DMS 273 (cell line): ENCODE results near the gene STK10.

Experiments
- DNase-seq: peaks from one replicate; lab custom pipeline; 2025; ENCODE audit not compliant: unreplicated experiment; lab: John Stamatoyannopoulos, UW

The STK10 gene

DNA sequence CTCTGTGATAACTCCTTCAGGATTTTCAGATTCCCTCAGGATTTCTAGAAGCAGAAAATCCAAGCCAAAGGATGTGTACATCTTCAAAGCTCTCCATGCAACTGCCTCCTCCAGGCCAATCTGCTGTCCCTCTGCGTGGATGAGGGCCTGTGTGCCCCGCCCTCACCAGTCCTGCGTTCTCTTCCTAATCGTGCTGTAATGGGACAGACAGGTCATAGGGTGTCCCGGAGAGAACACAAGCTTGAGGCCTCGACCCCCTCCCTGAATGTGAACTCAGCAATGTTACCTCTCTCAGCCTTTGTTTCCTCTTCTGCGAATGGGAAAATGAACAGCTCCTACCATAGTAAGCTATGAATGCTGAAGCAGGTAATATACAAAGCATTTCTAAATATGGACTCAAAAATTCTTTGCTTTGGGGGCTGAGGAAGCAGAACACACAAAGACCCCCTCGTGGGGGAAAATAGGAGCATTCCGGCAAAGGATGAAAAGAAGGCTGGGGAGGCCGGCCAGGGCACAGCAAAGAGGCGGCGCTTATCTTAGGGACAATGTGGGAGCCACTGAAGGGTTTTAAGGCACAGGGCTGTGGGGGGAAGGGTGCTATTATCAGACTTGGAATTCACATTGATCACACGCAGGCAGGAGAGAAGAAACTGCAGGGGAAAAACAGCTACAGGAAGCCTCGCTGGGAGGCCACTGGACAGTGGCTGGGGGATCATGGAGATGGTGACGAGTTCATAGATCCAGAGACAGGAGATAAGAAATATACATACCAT, 124.4 kb downstream of the STK10 start:
- no peak for DNase-seq

DNA sequence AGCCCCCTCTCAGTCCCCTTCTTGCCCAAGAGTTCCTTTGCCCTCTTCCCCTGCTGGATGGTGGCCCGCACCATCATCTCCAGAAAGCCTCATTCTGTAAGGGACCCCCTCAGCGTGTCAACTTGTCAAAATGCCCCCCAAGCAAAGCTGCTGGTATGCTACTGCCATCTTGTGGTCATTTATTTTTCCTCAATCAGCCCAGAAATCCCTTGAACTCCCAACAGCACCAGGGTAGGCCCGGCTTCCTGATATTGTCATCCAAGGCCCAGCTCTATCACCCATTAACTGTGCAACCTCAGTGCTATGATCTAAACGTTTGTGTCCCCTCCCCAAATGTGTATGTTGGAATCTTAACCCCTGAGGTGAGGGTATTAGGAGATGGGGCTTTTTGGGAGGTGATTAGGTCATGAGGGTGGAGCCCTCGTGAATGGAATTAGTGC, 128.3 kb downstream of the STK10 start:
- DNase-seq, result peak; percentile 48

DNA sequence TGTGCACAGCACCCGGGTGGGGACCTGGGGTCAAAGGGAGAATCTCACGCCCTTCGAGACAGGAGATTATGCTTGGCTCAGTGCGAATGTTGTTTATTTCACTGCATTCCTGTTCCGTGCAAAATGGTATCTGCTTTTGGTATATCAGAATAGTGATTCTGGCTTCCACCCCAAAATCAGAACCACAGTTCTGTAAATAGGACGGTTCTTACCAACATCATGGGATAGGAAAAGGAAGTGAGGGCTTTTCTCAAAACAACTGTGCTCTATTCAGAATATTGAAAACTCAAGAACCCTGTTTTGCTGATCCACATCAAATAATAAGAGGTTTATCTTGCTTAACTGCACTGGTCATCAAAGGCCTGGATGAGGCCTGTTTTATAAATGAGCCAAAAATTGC, 129.9 kb downstream of the STK10 start:
- no peak for DNase-seq

DNA sequence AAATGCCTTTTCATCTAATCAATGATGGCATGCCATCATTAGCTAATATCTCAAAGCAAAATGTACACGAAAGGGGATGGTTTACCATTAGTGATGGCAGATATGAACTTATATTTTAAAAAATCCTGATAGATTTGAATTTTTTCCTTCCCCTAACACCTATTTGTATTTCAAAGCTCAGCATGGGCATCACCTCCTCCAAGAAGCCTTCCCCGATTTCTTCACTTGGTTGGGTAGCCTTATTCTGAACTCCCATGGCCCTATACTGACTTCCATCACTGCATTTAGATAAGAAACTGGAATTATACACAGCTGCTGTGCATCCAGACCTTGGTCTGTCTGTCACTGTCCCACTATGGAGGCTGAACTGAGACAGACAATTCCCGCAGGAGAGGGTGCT, 132.0 kb downstream of the STK10 start:
- DNase-seq, result no peak

DNA sequence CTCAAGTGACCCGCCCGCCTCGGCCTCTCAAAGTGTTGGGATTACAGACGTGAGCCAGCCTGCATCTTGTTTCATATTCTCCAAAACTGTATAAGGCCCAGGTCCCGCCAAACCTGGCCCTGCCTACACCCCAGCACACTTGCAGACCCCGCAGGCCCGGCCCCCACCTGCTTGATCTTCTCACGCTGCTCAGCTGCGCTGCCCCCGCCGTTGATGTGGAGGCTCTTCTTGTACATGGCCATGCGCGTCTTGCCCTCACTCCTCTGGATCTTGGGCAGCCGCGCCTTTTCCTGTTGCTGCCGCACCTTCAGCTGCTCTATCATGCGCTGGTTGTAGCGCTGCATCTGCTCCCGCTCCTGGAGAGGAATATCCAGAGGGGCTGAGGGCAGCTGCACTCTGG, 132.6 kb downstream of the STK10 start:
- DNase-seq, result no peak

DNA sequence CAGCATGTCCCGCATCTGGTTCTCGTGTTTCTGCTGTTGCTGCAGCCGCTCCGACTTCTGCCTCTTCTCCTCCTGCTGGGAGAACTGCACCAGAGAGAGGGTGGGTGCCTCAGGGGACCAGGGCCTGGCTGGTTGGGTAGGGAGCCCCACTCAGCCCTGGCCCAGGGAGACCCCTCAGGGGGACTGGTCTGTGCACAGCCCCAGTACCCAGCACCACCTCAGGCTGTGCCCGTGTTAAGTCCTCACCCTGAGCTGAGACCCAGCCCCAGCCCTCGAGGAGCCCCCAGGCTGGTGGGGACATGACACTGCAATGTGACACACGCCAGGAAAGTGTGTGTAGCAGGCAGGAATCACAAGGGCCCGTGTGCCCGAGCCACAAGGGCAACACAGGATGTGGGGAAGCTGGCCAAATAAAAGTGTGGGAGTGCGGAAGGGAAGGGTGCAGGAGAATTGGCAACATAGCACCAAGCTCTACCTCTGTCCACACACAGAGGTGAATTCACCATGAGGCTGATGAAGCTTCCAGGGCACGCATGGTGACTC, 133.3 kb downstream of the STK10 start:
- DNase-seq, result no peak

DNA sequence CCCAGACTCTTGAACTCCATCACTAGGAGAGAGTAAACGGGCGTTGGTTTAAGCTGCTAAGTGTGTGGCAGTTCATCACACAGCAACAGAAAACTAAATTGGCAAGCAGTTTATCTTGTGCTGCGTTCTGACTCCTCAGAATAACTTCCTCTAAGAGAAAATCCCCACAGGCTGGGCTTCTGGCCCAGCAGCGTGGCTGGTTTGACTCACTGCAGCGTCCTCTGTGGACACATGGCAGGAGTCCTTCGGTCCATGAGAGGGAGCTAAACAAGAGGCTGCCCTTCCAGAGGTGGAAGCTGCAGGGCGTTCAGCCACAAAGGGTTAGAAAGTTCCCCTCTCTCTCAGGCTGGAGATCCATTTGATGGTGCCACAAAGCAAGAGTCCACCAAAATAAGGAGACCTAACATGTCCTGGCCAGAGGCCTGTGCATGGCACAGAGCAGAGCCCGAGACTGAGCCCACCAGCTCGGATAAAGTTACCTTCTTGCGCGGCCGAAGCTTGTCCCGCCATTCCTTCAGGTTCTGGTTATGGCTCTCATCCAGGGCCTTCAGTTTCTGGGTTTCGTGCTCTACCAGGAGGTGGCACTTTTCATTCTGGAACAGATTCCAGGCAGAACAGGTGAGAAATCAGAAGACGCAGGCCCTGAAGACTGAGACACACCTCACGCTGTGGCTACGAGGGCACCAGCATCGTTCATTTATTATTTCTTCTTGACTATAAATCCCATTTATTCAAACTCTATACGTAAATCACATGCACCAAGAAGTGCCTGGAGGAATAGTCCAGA, 135.4 kb downstream of the STK10 start:
- no peak for DNase-seq

DNA sequence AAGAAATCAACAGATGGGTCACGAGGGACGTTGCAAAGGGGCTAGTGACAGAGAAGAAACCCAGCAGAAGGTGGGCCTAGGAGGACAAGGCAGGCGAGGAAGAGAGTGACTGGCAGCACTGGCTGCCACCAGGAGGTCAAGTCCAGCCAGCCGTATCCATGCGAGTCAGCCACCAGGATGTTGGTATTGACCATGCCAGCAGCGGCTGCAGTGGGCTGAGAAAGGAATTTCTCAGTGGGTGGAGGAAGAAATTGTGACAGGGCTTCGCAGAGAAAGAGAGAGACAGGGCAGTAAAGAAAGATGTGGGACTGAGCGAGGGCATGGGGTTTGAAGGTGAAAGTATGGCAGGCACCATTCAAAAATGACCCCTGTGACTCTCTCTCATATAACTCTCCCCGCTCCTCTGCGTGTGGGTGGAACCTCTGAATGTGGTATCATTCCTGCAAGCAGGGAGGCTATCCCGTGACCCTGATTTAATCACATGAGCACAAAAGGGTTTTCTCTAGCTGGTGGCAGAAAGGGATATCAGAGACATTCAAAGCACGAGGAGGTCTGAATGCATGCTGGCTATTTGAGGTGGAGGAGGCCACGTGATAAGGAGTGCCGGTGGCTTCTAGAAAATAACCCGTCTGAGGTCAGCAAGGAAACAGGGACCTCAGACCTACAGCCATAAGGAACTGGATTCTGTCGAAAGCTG, 136.2 kb downstream of the STK10 start:
- no peak for DNase-seq

DNA sequence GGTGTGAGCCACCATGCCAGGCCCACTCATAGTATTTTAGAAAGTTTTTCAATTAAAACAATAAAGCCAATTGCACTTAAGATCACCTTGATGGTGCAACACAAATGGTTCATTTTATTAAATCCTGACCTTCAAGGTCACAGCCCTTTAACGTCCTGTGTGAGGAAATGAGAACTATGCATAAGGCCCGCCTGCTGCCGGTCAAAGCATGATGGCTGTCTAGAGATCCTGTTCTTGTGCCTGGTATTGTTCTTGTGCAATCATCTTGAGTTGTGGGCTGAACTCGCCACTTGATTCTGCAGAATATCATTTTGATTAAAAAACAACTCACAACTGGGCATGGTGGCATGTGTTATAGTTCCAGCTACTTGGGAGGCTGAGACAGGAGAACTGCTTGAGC, 137.9 kb downstream of the STK10 start:
- DNase-seq, result no peak

DNA sequence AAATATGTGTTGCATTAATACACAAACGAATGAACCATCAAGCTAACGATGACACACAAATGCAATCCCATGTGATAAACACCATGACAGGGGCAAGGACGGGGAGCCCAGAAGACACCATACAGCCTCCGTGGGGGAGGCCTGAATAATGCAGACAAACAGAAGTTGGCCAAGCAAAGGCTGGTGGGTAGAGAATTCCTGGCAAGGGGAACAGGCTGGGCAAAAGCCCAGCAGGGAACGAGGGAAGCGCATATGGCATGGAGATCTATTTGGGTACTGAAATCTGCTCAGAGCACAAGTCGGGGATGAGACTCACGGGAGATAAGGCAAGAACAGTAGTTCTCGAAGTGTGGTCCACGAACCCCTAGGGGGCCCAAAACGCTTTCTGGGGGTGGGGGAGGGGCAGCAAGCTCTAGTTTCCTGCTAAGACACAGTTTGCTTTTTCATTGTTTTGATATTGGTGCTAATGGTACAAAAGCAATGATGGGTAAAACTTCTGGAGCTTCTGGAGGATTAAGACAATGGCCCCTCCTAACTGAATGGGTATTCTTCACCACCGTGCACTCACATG, 138.7 kb downstream of the STK10 start:
- DNase-seq, result peak; percentile 29

DNA sequence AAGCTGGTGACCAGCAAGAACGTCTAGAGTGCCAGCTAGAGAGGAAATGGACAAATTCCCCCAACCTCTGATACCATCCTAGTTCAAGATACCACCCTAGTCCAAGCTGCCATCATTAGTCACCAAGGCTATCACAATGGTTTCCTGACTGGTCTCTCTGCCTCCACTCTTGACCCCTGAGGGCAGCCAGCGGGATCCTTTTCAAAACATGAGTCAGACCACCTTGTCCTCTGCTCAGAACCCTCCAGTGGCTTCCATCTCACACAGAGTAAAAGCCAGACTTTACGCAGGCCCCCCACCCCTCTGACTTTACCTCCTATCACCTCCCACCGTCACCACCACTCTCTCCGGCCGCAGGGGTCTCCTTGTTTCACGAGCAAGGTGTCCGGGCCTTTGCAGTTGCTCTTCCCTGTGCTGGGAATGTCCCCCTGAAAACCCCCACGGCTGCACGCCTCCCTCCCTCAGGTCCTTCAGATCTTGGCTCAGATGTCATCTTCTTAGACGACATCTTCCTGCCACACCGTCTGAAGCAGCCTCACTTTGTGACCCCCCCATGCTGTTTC, 139.4 kb downstream of the STK10 start:
- DNase-seq, result no peak

DNA sequence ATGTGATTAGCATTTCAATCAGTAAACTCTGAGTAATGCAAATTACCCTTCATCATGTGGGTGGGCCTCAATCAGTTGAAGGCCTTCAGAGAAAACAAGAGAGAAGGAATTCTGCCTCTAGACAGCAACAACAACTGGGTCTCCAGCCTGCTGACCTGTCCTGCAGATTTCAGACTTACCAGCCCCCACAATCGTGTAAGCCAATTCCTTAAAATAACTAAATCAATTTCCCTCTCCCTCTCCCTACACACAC, 139.9 kb downstream of the STK10 start:
- DNase-seq, result no peak

DNA sequence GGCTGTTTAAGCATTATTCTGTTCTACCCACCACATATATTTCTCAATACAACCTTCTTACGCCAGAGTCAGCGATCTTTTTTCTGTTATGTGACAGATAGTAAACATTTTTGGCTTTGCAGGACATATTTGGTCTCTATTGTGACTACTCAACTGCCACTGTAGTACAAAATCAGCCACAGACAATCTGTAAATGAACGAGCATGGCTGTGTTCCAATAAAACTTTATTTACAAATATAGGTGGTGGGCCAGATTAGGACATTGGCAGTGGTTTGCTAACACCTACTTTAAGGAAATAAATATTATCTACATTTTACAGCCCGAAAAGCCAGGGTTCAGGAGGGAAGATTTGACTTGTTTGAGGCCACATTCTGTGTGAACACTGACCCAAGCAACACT, 141.4 kb downstream of the STK10 start:
- no peak for DNase-seq

DNA sequence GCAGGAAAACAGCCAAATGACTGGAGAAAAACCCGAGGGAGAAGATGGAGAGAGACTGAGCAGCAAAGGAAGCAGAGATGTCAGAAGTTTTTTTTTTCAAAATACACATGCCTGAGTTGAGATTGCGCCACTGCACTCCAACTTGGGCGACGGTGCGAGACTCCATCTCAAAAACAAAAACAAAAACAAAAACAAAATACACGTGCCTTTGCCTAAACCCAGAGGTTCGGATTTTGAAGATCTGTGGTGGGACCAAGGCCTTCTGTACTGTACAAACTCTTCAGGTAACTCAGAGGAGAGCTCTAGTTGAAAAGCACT, 142.8 kb downstream of the STK10 start:
- DNase-seq, result no peak

DNA sequence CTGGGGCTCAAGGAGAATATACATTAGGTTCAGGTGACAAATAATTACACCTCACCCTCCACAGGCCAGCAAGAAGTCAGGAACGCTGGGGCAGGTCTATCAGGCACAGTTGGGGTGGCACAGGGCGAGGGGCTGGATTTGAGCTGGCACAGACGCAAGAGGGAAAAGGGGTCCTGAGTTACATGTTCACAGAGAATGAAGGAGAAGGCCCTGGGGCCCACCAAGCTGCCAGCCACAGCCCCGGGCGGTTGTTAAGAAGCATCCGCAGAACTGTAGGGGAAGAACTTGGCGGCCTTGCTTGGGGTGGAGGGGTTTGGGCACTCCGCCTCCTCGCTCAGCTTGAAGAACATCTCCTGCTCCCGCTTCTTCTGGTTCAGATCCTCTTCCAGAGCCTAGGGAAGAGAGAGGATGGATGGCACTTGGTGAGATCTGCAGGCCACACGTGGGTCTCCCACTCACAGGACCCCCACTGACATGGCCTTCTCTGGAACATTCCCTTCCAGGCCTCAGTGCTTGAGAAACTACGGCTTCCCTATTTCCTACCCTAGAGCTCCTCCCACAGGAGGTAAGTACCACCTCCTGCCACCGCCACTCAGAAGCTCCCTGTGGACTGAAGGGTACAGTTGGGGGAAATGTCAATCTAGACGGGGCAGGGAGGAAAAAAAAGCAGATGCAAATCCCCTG, 143.3 kb downstream of the STK10 start:
- DNase-seq, result peak; percentile 15

DNA sequence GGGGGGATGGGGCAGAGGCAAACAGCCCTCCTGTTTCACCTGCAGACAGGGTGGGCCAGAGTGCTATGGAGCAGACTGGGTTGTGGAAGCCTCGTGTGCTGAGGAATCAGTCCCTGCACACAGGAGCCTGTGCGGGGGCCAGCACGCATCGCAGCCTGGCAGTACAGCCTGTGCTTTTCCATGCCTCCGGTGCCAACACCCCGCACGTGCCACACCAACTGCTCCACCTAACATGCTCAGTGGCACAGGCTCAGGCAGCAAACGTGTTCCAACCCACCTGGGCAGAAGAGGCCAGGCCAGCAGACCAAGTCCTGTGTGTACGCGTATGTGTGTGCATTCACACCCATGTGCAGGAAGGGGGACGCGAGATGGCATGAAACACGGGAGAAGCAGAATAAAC, 144.2 kb downstream of the STK10 start:
- DNase-seq, result no peak

DNA sequence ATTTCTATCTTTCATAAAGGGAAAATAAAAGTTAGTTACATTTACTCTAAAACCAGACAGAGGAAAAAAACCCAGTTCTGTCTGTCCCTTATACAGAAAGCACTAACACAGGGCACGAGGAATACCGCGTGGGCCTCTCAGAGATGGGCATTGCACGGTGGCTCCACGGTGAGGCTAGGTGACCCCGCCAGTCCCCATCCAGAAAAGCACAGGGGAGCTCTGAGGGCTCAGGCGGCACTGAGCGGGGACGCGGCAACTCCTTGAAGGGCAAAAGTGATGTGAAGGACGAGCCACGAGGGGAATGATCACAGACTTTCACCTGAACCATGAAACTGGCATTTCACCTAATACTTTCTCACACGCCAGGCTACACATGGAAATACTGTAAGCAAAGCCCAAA, 145.8 kb downstream of the STK10 start:
- DNase-seq, result no peak

DNA sequence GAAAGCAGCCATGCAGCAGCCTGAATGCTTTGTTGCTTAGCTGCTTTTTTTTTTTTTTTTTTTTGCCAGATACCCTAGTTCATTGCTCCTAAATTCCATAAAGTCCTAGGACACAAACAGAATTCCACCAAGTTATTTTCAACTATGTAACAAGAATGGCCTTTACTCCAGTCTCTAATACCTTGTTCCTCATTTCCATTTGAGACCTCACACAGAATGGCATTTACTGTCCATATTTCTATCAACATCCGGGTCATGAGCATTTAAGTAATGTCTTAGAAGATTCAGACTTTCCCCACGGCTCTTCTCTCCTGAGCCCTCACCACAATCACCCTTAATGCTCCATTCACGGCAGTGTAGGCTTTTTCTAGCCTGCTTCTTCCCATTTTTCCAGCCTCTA, 149.9 kb downstream of the STK10 start:
- DNase-seq, result no peak

DNA sequence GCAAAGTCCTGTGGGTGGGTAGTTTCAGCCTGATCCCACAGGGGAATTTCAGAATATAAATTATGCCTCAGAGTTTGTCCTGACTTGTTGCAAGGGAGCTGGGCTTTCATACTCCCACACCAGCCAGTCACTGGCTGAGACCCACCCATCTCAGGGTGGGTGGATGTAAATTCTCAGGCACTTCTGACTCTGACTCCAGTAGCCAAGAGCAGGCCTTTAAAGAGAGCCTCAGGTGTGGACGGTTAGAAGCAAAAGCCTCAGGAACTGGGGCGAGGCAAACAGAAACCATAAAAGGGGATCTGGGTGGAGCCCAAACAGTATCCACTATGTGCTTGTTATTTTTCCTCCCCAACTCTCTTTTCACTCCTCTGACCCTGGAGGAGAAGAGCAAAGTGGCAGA, 153.0 kb downstream of the STK10 start:
- no peak for DNase-seq

DNA sequence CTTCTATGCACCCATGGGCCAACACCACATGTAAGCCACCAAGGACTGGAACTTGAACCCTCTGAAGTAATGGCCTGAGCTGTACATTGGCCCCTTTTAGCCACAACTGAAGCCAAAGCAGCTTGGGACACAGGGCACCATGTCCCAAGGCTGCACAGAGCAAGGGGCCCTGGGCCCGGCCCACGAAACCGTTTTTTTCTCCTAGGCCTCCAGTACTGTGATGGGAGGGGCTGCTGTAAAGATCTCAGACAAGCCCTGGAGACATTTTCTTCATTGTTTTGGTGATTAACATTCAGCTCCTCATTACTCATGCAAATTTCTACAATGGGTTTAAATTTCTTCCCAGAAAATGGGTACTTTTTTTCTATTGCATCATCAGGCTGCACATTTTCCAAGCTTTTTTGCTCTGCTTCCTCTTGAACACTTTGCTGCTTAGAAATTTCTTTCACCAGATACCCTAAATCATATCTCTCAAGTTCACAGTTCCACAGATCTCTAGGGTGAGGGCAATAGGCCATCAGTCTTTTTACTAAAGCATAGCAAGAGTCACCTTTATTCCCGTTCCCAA, 156.0 kb downstream of the STK10 start:
- DNase-seq, result no peak

DNA sequence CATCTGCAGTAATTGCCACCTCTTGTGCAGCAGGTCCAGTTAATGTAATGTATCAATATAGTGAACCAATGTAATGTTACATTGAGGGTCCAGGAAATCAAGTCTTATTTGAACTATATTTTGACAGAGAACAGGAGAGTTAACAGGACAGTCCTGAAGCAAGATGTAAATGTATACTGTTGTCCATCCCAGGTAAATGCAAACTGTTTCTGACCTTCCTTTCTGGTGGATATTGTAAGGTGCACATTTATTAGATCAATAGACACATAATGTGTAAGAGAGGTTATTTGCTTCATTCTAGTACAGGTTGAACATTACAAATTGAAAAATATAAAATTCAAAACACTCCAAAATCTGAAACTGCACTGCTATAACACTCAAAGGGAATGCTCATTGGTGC, 158.1 kb downstream of the STK10 start:
- DNase-seq, result no peak
